ENCODE data around the gene OXCT2. TPM values are rescaled to one million over a fixed set of nuclear protein-coding genes. Genes with fewer than 3 reads are reported as not detected.

Gene OXCT2
- total and polyA plus RNA-seq, 9 of the 15 experiments (the other 6 are each of a cell fraction or from before 2014, with no cell fraction given) = 0.08 to 0.64 (median 0.22) TPM; not detected in 2

DNA sequence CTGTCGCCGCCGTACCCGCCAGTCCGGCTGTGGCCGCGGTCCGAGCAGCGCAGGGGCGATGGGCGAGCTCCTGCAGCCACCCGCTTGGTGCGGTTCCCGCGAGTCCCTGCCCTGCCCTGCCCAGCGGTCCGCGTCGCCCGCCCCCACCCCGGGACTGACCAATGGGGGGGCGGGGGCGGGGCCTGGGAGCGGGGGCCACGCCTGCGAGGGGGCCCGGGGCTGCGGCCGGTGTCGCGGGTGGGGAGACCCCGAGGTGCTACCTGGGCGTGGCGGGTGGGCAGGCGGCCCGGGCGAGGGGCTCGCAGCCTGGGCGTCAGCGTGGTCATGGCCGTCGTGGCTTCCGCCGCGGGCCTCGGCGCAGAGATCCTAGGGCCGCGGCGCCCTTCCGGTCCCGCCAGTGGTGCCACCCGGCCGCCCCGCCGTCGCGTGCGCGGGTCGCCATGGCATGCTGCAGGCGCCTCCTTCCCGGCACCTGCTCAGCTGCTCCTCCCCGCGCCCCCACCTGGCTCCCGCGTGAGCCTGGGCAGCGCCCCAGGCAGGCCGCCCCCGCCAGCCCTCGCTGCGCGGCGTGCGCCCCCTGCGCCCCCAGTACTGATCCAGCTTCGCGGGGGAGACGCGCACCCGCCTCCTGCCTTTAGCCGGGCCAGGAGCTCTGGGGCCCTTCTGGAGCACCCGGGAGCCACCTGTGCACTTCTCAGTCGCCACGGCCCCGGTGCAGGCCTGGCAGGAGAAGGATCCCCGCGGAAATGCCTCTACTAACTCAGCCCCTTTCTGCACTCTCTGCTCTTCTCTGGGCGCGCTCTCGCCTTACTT is 17.8 kb upstream of the OXCT2 start, which contains the start of gene BMP8B (continued):
- peak; percentile 20; the same call in 1 of the 2 replicates for TF ChIP-seq CREB1 (IDR thresholded peaks at IDR 0.05)
- no peak; the same call in 1 of the 2 replicates for TF ChIP-seq CREB1 (CRISPR knock-in tag; IDR thresholded peaks at IDR 0.05)
- TF ChIP-seq ZNF586 (CRISPR knock-in tag; conservative IDR thresholded peaks at IDR 0.05) = no peak
- no peak for TF ChIP-seq NFXL1 (CRISPR knock-in tag; IDR thresholded peaks at IDR 0.05)
- TF ChIP-seq SP1 (CRISPR knock-in tag; IDR thresholded peaks at IDR 0.05) = peak; percentile 63; the same call in 1 of the 2 replicates
- peak; percentile 90 for TF ChIP-seq RBBP5 (IDR thresholded peaks at IDR 0.05; ENCODE audit: borderline replicate concordance, insufficient read depth, low read length, poor library complexity, severe bottlenecking)
- TF ChIP-seq ZNF282 (CRISPR knock-in tag; IDR thresholded peaks at IDR 0.05) = peak; percentile 71; the same call in 1 of the 2 replicates
- peak; percentile 72 for TF ChIP-seq GABPB1 (CRISPR knock-in tag; IDR thresholded peaks at IDR 0.05)
- TF ChIP-seq, protein P1, sequence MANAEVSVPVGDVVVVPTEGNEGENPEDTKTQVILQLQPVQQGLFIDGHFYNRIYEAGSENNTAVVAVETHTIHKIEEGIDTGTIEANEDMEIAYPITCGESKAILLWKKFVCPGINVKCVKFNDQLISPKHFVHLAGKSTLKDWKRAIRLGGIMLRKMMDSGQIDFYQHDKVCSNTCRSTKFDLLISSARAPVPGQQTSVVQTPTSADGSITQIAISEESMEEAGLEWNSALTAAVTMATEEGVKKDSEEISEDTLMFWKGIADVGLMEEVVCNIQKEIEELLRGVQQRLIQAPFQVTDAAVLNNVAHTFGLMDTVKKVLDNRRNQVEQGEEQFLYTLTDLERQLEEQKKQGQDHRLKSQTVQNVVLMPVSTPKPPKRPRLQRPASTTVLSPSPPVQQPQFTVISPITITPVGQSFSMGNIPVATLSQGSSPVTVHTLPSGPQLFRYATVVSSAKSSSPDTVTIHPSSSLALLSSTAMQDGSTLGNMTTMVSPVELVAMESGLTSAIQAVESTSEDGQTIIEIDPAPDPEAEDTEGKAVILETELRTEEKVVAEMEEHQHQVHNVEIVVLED (CRISPR knock-in tag; IDR thresholded peaks at IDR 0.05) = peak; percentile 21; the same call in 1 of the 2 replicates
- no peak for TF ChIP-seq BRD9 (IDR thresholded peaks at IDR 0.05; ENCODE audit: low read depth, partially characterized antibody)
- no peak for TF ChIP-seq U2AF1 (optimal IDR thresholded peaks at IDR 0.05; ENCODE audit: low read depth, low read length)
- no peak for TF ChIP-seq ZBED1 (IDR thresholded peaks at IDR 0.05)
- TF ChIP-seq TRIM24 (IDR thresholded peaks at IDR 0.05) = no peak
- TF ChIP-seq, protein P2, sequence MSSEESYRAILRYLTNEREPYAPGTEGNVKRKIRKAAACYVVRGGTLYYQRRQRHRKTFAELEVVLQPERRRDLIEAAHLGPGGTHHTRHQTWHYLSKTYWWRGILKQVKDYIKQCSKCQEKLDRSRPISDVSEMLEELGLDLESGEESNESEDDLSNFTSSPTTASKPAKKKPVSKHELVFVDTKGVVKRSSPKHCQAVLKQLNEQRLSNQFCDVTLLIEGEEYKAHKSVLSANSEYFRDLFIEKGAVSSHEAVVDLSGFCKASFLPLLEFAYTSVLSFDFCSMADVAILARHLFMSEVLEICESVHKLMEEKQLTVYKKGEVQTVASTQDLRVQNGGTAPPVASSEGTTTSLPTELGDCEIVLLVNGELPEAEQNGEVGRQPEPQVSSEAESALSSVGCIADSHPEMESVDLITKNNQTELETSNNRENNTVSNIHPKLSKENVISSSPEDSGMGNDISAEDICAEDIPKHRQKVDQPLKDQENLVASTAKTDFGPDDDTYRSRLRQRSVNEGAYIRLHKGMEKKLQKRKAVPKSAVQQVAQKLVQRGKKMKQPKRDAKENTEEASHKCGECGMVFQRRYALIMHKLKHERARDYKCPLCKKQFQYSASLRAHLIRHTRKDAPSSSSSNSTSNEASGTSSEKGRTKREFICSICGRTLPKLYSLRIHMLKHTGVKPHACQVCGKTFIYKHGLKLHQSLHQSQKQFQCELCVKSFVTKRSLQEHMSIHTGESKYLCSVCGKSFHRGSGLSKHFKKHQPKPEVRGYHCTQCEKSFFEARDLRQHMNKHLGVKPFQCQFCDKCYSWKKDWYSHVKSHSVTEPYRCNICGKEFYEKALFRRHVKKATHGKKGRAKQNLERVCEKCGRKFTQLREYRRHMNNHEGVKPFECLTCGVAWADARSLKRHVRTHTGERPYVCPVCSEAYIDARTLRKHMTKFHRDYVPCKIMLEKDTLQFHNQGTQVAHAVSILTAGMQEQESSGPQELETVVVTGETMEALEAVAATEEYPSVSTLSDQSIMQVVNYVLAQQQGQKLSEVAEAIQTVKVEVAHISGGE (CRISPR knock-in tag; IDR thresholded peaks at IDR 0.05) = peak in 2 of 3 experiments; percentile 79 to 88; a peak in 5 of 6 replicates
- TF ChIP-seq, protein P3, sequence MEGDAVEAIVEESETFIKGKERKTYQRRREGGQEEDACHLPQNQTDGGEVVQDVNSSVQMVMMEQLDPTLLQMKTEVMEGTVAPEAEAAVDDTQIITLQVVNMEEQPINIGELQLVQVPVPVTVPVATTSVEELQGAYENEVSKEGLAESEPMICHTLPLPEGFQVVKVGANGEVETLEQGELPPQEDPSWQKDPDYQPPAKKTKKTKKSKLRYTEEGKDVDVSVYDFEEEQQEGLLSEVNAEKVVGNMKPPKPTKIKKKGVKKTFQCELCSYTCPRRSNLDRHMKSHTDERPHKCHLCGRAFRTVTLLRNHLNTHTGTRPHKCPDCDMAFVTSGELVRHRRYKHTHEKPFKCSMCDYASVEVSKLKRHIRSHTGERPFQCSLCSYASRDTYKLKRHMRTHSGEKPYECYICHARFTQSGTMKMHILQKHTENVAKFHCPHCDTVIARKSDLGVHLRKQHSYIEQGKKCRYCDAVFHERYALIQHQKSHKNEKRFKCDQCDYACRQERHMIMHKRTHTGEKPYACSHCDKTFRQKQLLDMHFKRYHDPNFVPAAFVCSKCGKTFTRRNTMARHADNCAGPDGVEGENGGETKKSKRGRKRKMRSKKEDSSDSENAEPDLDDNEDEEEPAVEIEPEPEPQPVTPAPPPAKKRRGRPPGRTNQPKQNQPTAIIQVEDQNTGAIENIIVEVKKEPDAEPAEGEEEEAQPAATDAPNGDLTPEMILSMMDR (IDR thresholded peaks at IDR 0.05 in 2 of 3, conservative IDR thresholded peaks at IDR 0.05 in 1 of 3; ENCODE audit: insufficient read depth in 2 of 3, low read depth in 1 of 3, low read length in 3 of 3) = 0 out of 6 replicates have a peak, but pooled peaks of 1 of the 3 experiments have one; percentile 15
- TF ChIP-seq ZNF589 (CRISPR knock-in tag; IDR thresholded peaks at IDR 0.05; ENCODE audit: low read depth) = 0 out of 2 replicates have a peak, but pooled peaks have one; percentile 22
- TF ChIP-seq, protein P4, sequence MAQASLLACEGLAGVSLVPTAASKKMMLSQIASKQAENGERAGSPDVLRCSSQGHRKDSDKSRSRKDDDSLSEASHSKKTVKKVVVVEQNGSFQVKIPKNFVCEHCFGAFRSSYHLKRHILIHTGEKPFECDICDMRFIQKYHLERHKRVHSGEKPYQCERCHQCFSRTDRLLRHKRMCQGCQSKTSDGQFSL (CRISPR knock-in tag; IDR thresholded peaks at IDR 0.05) = peak; percentile 38; the same call in 1 of the 2 replicates
- TF ChIP-seq, protein P4 (tag; IDR thresholded peaks at IDR 0.05) = no peak
- no peak for TF ChIP-seq RAD21 (CRISPR knock-in tag; conservative IDR thresholded peaks at IDR 0.05 in 1 of 2, IDR thresholded peaks at IDR 0.05 in 1 of 2)

Data from K562 (cell line).